ENCODE measurements around the gene GALNT1.

GRCh38 chr18:35731701-35732100, 150.2 kb downstream of the GALNT1 start:
- TF ChIP-seq POLR2A (IDR thresholded peaks at IDR 0.05; ENCODE audit: low read length) (no peak), GATA1 (IDR thresholded peaks at IDR 0.05; ENCODE audit: low read depth, low read length) (no peak)

Measured in erythroblast (primary cell).